ENCODE data around the gene GSTA4.
A peak's percentile ranks its signal among the peaks of the same experiment; 100 is the strongest.
"Not testable (repeated sequence)": the region's sequence is repeated elsewhere in the genome, so short reads cannot be mapped to it uniquely, and the experiment has no call there.

Gene GSTA4

DNA sequence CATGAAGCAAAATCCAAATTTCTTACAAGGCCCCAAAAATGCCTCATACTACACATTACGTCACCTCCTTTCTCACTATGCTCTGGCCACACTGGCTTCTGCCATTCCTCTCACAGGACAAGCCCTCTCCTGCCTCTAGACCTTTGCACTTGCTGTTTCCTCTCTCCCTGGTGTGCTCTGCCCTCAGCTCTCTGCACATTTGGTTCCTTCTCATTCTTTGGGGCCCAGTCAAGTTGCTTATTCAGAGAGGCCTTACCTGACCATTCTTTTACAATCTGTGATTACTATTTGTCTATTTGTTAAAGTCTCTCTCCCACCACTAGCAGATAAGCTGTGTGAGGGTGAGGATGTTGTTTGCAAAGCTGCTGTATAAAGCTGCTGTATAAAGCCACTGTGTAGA is 15.4 kb upstream of the GSTA4 start:
- no peaks in the 10 kb centered on the region for H3K27me3 ChIP-seq (ENCODE audit: control insufficient read depth, insufficient read depth, low read length)
- H3K4me3 ChIP-seq (ENCODE audit: low read depth, low read length) = no peak overlapping the region
- no peak overlapping the region for H3K9ac ChIP-seq (ENCODE audit: low read depth, low read length)
- H3K36me3 ChIP-seq (ENCODE audit: control insufficient read depth, insufficient read depth, low read length) = peaks cover 17% of the 10 kb centered on the region
- H3K4me1 ChIP-seq (ENCODE audit: control insufficient read depth, insufficient read depth, low read length) = no peaks in the 10 kb centered on the region
- H3K9me3 ChIP-seq (ENCODE audit: control insufficient read depth, insufficient read depth, low read length) = no peaks in the 10 kb centered on the region

GRCh38 chr6:53009511-53009910 is 14.4 kb upstream of the GSTA4 start:
- Histone ChIP-seq H3K9me3 (ENCODE audit: control insufficient read depth, insufficient read depth, low read length) (no peaks in the 10 kb centered on the region), H3K36me3 (ENCODE audit: control insufficient read depth, insufficient read depth, low read length) (peaks cover 20% of the 10 kb centered on the region), H3K9ac (ENCODE audit: low read depth, low read length) (no peak overlapping the region), H3K4me1 (ENCODE audit: control insufficient read depth, insufficient read depth, low read length) (no peaks in the 10 kb centered on the region), H3K4me3 (ENCODE audit: low read depth, low read length) (no peak overlapping the region), H3K27me3 (ENCODE audit: control insufficient read depth, insufficient read depth, low read length) (no peaks in the 10 kb centered on the region)

- Histone ChIP-seq H3K9ac (ENCODE audit: low read depth, low read length) (no peak overlapping the region), H3K9me3 (ENCODE audit: control insufficient read depth, insufficient read depth, low read length) (no peaks in the 10 kb centered on the region), H3K4me1 (ENCODE audit: control insufficient read depth, insufficient read depth, low read length) (no peaks in the 10 kb centered on the region), H3K27me3 (ENCODE audit: control insufficient read depth, insufficient read depth, low read length) (no peaks in the 10 kb centered on the region), H3K36me3 (ENCODE audit: control insufficient read depth, insufficient read depth, low read length) (peaks cover 20% of the 10 kb centered on the region), H3K4me3 (ENCODE audit: low read depth, low read length) (no peak overlapping the region)
Measured at GRCh38 chr6:53009056-53009455, 14.0 kb upstream of the GSTA4 start.

GRCh38 chr6:53008192-53008687 is 13.2 kb upstream of the GSTA4 start:
- not testable (repeated sequence) for H3K9me3 ChIP-seq (ENCODE audit: control insufficient read depth, insufficient read depth, low read length); H3K9ac ChIP-seq (ENCODE audit: low read depth, low read length); H3K4me3 ChIP-seq (ENCODE audit: low read depth, low read length); H3K4me1 ChIP-seq (ENCODE audit: control insufficient read depth, insufficient read depth, low read length); H3K27me3 ChIP-seq (ENCODE audit: control insufficient read depth, insufficient read depth, low read length)
- peaks cover 14% of the 10 kb centered on the region for H3K36me3 ChIP-seq (ENCODE audit: control insufficient read depth, insufficient read depth, low read length)

DNA sequence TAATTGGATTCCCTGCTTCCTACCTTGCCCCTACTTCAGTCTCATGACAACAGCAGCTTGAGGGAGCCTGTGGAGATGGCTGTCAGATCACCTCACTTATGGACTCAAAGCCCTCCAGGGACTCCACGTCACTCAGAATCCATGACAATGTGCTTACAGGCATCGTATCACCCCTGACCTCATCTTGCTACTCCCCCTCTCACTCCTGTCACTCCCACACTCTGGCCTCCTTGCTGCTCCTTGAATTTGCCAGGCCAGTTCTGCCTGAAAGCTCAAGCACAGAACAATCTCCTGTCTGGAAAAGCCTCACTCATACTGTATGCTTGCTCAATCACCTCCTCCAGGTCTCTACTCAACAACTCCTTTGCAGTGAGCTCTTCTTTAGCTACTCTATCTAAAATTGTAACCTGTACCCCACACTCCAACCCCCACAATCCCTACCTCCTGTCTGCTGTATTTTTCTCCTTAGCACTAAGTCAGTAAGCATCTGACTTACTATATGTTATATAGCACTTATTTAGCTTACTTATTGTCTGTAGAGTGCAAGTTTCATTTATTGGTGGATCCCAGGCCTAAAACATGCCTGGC is 10.7 kb upstream of the GSTA4 start:
- Histone ChIP-seq H3K9ac (ENCODE audit: low read depth, low read length) (no peak overlapping the region), H3K36me3 (ENCODE audit: control insufficient read depth, insufficient read depth, low read length) (peaks cover 13% of the 10 kb centered on the region), H3K4me3 (ENCODE audit: low read depth, low read length) (no peak overlapping the region), H3K4me1 (ENCODE audit: control insufficient read depth, insufficient read depth, low read length) (no peaks in the 10 kb centered on the region), H3K9me3 (ENCODE audit: control insufficient read depth, insufficient read depth, low read length) (no peaks in the 10 kb centered on the region), H3K27me3 (ENCODE audit: control insufficient read depth, insufficient read depth, low read length) (no peaks in the 10 kb centered on the region)

DNA sequence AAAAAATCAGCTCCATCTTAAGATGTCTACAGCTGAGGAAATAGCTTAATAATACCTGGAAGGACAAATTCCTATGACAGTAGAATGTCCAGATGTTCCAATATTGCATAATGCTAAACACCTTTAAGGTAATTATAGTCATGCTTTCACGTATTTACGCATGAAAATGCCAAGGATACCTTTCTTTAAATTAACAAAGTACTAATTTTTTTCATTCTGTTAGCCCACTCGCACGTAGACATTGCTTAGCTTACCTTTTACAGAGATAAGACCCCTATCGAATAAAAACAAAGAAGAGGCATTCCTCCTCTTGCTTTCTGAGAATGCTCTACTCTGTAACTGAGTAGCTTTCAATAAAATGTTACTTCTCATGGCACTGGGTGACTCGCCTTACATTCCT is 4.4 kb upstream of the GSTA4 start:
- no peaks in the 10 kb centered on the region for H3K27me3 ChIP-seq (ENCODE audit: control insufficient read depth, insufficient read depth, low read length)
- H3K9ac ChIP-seq (ENCODE audit: low read depth, low read length) = no peak overlapping the region
- H3K4me3 ChIP-seq (ENCODE audit: low read depth, low read length) = no peak overlapping the region

GRCh38 chr6:52998603-52999002 is 3.5 kb upstream of the GSTA4 start:
- no peaks in the 10 kb centered on the region for H3K9me3 ChIP-seq (ENCODE audit: control insufficient read depth, insufficient read depth, low read length)
- no peaks in the 10 kb centered on the region for H3K4me1 ChIP-seq (ENCODE audit: control insufficient read depth, insufficient read depth, low read length)
- no peaks in the 10 kb centered on the region for H3K36me3 ChIP-seq (ENCODE audit: control insufficient read depth, insufficient read depth, low read length)
- no peak overlapping the region for H3K4me3 ChIP-seq (ENCODE audit: low read depth, low read length)
- no peaks in the 10 kb centered on the region for H3K27me3 ChIP-seq (ENCODE audit: control insufficient read depth, insufficient read depth, low read length)
- H3K9ac ChIP-seq (ENCODE audit: low read depth, low read length) = no peak overlapping the region

More for the DNA sequence above, 4.4 kb upstream of the GSTA4 start:
- Histone ChIP-seq H3K9me3 (ENCODE audit: control insufficient read depth, insufficient read depth, low read length) (no peaks in the 10 kb centered on the region), H3K4me1 (ENCODE audit: control insufficient read depth, insufficient read depth, low read length) (no peaks in the 10 kb centered on the region), H3K36me3 (ENCODE audit: control insufficient read depth, insufficient read depth, low read length) (no peaks in the 10 kb centered on the region)

- Histone ChIP-seq H3K36me3 (ENCODE audit: control insufficient read depth, insufficient read depth, low read length) (no peaks in the 10 kb centered on the region), H3K4me3 (ENCODE audit: low read depth, low read length) (no peak overlapping the region), H3K9me3 (ENCODE audit: control insufficient read depth, insufficient read depth, low read length) (no peaks in the 10 kb centered on the region), H3K9ac (ENCODE audit: low read depth, low read length) (no peak overlapping the region), H3K4me1 (ENCODE audit: control insufficient read depth, insufficient read depth, low read length) (no peaks in the 10 kb centered on the region), H3K27me3 (ENCODE audit: control insufficient read depth, insufficient read depth, low read length) (no peaks in the 10 kb centered on the region)
Measured at GRCh38 chr6:52995913-52996645, 995 bp upstream of the GSTA4 start.

DNA sequence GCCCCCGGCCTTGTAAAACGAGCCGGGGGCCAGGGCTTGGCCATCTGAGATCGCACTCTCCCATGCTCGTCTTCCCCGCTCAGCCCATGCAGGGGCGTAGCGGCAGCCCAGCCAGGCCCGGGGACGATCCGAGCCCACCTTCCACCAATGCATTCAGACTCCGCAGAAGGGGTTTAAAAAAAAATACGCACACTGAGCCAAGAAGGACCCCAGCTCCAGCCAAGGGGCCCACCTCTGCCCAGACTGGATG is 320 bp downstream of the GSTA4 start:
- H3K4me1 ChIP-seq (ENCODE audit: control insufficient read depth, insufficient read depth, low read length) = no peaks in the 10 kb centered on the region
- H3K9me3 ChIP-seq (ENCODE audit: control insufficient read depth, insufficient read depth, low read length) = no peaks in the 10 kb centered on the region
- H3K9ac ChIP-seq (ENCODE audit: low read depth, low read length) = peak overlapping the region; percentile 87
- H3K36me3 ChIP-seq (ENCODE audit: control insufficient read depth, insufficient read depth, low read length) = no peaks in the 10 kb centered on the region
- no peaks in the 10 kb centered on the region for H3K27me3 ChIP-seq (ENCODE audit: control insufficient read depth, insufficient read depth, low read length)
- peak overlapping the region; percentile 79 for H3K4me3 ChIP-seq (ENCODE audit: low read depth, low read length)

DNA sequence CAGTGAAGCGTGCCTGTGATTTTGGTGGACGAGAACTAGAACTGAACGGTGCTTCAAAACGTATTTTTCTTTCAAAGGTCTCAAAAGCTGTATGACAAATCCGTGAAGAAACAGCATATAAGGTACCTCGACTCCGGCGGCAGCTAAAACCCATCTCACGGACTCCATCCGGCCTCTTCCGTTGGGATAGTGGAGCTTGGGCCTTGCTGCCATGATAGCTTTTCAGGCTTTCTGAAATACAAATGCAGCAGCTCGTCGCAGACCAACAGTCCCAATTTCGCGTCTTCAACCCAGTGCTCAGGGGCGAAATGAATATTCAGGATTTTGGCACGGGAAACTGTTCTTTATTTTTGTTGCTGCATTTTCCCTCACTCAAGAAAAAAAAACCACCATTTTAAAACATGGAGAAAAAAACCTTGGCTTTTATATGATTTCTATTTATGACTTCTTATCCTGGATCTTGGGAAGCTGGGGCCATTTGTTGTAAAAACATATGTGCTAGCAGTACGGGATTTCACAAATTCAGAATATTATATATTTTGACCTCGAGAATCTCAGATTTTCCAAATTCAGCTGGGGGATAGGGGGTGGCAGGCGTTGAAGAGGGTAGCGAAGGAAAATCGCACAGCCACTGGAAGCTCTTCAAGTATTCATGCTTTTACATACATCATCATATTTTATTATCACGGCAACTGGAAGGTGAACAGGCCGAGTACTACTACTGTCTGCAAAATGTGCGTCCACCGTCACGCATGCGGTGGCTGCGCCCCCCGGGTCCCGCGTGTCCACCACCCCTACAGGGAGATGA is 849 bp downstream of the GSTA4 start:
- H3K4me1 ChIP-seq (ENCODE audit: control insufficient read depth, insufficient read depth, low read length) = no peaks in the 10 kb centered on the region
- H3K9ac ChIP-seq (ENCODE audit: low read depth, low read length) = peak overlapping the region; percentile 87
- no peaks in the 10 kb centered on the region for H3K36me3 ChIP-seq (ENCODE audit: control insufficient read depth, insufficient read depth, low read length)
- peak overlapping the region; percentile 79 for H3K4me3 ChIP-seq (ENCODE audit: low read depth, low read length)
- H3K27me3 ChIP-seq (ENCODE audit: control insufficient read depth, insufficient read depth, low read length) = no peaks in the 10 kb centered on the region
- H3K9me3 ChIP-seq (ENCODE audit: control insufficient read depth, insufficient read depth, low read length) = no peaks in the 10 kb centered on the region

- H3K27me3 ChIP-seq (ENCODE audit: control insufficient read depth, insufficient read depth, low read length) = no peaks in the 10 kb centered on the region
- no peaks in the 10 kb centered on the region for H3K4me1 ChIP-seq (ENCODE audit: control insufficient read depth, insufficient read depth, low read length)
- H3K4me3 ChIP-seq (ENCODE audit: low read depth, low read length) = peak overlapping the region; percentile 79
- H3K36me3 ChIP-seq (ENCODE audit: control insufficient read depth, insufficient read depth, low read length) = no peaks in the 10 kb centered on the region
- H3K9me3 ChIP-seq (ENCODE audit: control insufficient read depth, insufficient read depth, low read length) = no peaks in the 10 kb centered on the region
- no peak overlapping the region for H3K9ac ChIP-seq (ENCODE audit: low read depth, low read length)
Measured at GRCh38 chr6:52992980-52993920, 1.8 kb downstream of the GSTA4 start.

Measured in iPS-15b (cell line).